Measurements from ENCODE around the gene KATNB1.

Gene KATNB1

DNA sequence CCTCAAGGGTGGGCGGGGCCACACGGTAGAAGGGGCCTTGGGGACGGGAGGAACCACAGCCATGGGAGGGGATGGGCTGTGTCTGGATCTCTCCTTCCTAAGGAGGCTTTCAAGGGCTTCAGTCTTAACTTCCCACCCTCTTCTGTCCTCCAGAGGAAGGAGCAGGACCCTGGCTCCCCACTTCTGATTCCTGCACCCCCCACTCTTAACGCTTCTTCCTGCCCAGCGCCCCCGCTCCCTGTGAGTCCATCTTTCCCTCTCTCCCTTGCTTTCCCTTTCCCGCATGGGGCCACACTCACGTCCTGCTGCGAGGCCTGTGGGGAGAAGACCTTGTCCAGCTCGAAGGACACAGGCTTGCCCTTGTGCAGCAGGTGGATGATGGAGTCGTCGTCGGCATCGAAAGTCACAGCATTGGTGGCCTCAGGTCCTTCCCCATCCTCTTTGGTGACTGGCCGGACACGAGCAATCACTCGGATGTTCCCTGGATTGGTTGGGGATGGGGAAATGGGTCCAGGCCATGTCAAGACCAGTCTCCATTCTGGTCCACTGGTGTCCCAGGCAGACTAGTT lies 29.7 kb downstream of the KATNB1 start:
- Histone ChIP-seq H3K9me3 (ENCODE audit: insufficient read depth, low read depth, low read length) (peaks cover 4% of the 10 kb centered on the region), H2BK120ac (ENCODE audit: insufficient read depth, low read length, poor library complexity) (no peak overlapping the region), H3K4me1 (ENCODE audit: control insufficient read depth in 1 of 2, insufficient read depth in 2 of 2, low read length in 2 of 2) (peaks cover 9 to 13% of the 10 kb centered on the region in 2 experiments), H3K27me3 (ENCODE audit: insufficient read depth, low read length) (no peaks in the 10 kb centered on the region), H3K27ac (ENCODE audit: low read depth, low read length) (no peak overlapping the region), H3K36me3 (ENCODE audit: control insufficient read depth in 1 of 2, insufficient read depth in 2 of 2, low read length in 2 of 2) (peaks cover 57 to 69% of the 10 kb centered on the region in 2 experiments), H3K4ac (ENCODE audit: low read depth, low read length) (no peak overlapping the region), H3K18ac (ENCODE audit: low read length) (no peak overlapping the region), H3K23ac (ENCODE audit: low read length) (no peak overlapping the region), H2BK5ac (ENCODE audit: low read depth, low read length, poor library complexity) (no peak overlapping the region), H2BK12ac (ENCODE audit: low read length) (no peak overlapping the region), H3K14ac (ENCODE audit: low read length) (no peak overlapping the region), H3K4me2 (ENCODE audit: low read length) (no peak overlapping the region), H4K91ac (ENCODE audit: low read depth, low read length) (no peak overlapping the region), H2AK5ac (ENCODE audit: low read length) (no peak overlapping the region), H3K79me2 (ENCODE audit: control insufficient read depth, insufficient read depth, low read length, poor library complexity) (no peaks in the 10 kb centered on the region), H3K9ac (ENCODE audit: low read length) (no peak overlapping the region), H3K4me3 (ENCODE audit: low read depth, low read length) (no peak overlapping the region), H3K79me1 (ENCODE audit: low read length) (no peaks in the 10 kb centered on the region), H4K8ac (ENCODE audit: low read depth, low read length) (no peak overlapping the region), H4K12ac (ENCODE audit: low read depth, low read length) (no peak overlapping the region), H2AFZ (ENCODE audit: insufficient read depth, low read length, poor library complexity) (no peak overlapping the region)
- WGBS (ENCODE audit: extremely low coverage, insufficient coverage, insufficient read length): no CpG with 5 or more reads among the region's 17 CpGs
- no peak for DNase-seq

DNA sequence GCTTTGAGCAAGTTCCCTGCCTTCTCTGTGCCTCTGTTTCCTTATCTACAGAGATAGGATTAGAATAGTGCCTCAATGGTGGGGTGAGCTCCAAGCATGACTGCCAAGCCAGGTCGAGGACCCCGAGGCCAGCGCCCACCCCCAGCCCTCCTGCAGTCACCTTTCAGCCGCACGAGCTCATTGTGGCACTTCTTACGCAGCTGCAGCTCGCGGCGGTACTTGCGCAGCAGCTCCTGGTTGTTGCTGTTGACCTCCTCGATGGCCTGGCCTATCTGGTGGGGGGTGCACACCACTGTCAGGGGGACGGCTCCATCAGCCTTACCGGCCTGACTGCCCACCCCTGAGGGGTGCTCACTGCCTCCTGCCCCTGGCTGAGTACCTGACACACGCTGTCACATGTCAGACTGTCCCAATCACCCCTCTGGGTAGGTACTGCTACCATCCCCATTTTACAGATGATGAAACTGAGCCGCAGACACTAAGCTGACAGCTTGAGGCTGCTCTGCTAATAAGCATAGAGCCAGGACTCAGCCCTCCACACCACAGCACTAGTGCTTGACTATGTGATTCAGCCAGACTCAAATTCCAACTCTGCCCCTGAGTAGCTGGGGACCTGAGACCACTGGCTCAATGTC lies 31.3 kb downstream of the KATNB1 start:
- no peak overlapping the region for H2AFZ ChIP-seq (ENCODE audit: insufficient read depth, low read length, poor library complexity)
- H4K91ac ChIP-seq (ENCODE audit: low read depth, low read length): no peak overlapping the region
- WGBS (ENCODE audit: extremely low coverage, insufficient coverage, insufficient read length): no CpG with 5 or more reads among the region's 15 CpGs
- H3K36me3 ChIP-seq (ENCODE audit: control insufficient read depth in 1 of 2, insufficient read depth in 2 of 2, low read length in 2 of 2): peaks cover 55 to 68% of the 10 kb centered on the region in 2 experiments
- H3K9me3 ChIP-seq (ENCODE audit: insufficient read depth, low read depth, low read length): peaks cover 4% of the 10 kb centered on the region
- no peak overlapping the region for H3K23ac ChIP-seq (ENCODE audit: low read length)
- H2AK5ac ChIP-seq (ENCODE audit: low read length): no peak overlapping the region
- no peaks in the 10 kb centered on the region for H3K79me1 ChIP-seq (ENCODE audit: low read length)
- H3K4me1 ChIP-seq (ENCODE audit: control insufficient read depth in 1 of 2, insufficient read depth in 2 of 2, low read length in 2 of 2): peaks cover 6 to 9% of the 10 kb centered on the region in 2 experiments
- no peak overlapping the region for H2BK120ac ChIP-seq (ENCODE audit: insufficient read depth, low read length, poor library complexity)
- H3K27ac ChIP-seq (ENCODE audit: low read depth, low read length): no peak overlapping the region
- no peak overlapping the region for H3K9ac ChIP-seq (ENCODE audit: low read length)
- no peak overlapping the region for H3K4ac ChIP-seq (ENCODE audit: low read depth, low read length)
- DNase-seq: no peak
- no peak overlapping the region for H3K18ac ChIP-seq (ENCODE audit: low read length)
- H2BK12ac ChIP-seq (ENCODE audit: low read length): no peak overlapping the region
- H2BK5ac ChIP-seq (ENCODE audit: low read depth, low read length, poor library complexity): no peak overlapping the region
- H3K27me3 ChIP-seq (ENCODE audit: insufficient read depth, low read length): no peaks in the 10 kb centered on the region
- no peak overlapping the region for H3K4me2 ChIP-seq (ENCODE audit: low read length)
- H4K8ac ChIP-seq (ENCODE audit: low read depth, low read length): no peak overlapping the region
- no peaks in the 10 kb centered on the region for H3K79me2 ChIP-seq (ENCODE audit: control insufficient read depth, insufficient read depth, low read length, poor library complexity)
- no peak overlapping the region for H3K14ac ChIP-seq (ENCODE audit: low read length)
- H4K12ac ChIP-seq (ENCODE audit: low read depth, low read length): no peak overlapping the region
- H3K4me3 ChIP-seq (ENCODE audit: low read depth, low read length): no peak overlapping the region

DNA sequence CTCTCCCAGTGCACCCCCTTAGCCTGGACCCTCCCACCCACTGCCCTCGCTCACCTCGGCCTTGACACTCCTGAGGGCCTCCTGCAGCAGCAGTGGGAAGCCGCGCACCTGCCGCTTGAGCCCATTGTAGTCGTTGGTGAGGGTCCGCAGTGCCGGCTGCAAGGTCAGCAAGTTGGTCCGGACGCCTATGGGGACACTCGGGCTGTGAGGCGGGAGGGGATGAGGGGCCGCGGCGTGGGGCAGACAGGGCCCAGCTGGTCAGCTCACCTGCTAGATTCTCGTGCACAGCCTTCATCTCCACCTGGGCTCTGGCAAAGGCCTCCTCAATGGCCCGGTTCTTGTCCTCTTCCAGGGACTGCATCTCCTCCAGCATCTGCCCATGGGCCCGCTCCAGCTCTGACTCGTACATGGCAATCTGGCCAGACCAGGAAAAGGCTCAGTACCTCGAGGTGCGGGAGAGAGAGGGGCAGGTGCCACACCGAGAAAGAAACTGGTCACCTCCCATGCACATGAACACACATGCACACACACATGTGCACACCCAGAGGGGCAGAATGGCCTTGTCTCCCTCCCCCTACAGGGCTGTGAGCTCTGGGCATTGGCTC lies 34.1 kb downstream of the KATNB1 start:
- no peak overlapping the region for H3K14ac ChIP-seq (ENCODE audit: low read length)
- H3K23ac ChIP-seq (ENCODE audit: low read length): no peak overlapping the region
- H3K9me3 ChIP-seq (ENCODE audit: insufficient read depth, low read depth, low read length): peaks cover 4% of the 10 kb centered on the region
- peaks cover 0 to 2% of the 10 kb centered on the region in 2 experiments for H3K4me1 ChIP-seq (ENCODE audit: control insufficient read depth in 1 of 2, insufficient read depth in 2 of 2, low read length in 2 of 2)
- no peak overlapping the region for H2BK5ac ChIP-seq (ENCODE audit: low read depth, low read length, poor library complexity)
- no peak overlapping the region for H2AK5ac ChIP-seq (ENCODE audit: low read length)
- H3K27me3 ChIP-seq (ENCODE audit: insufficient read depth, low read length): no peaks in the 10 kb centered on the region
- no peaks in the 10 kb centered on the region for H3K79me2 ChIP-seq (ENCODE audit: control insufficient read depth, insufficient read depth, low read length, poor library complexity)
- H3K79me1 ChIP-seq (ENCODE audit: low read length): no peaks in the 10 kb centered on the region
- H3K4me3 ChIP-seq (ENCODE audit: low read depth, low read length): no peak overlapping the region
- no peak overlapping the region for H3K4me2 ChIP-seq (ENCODE audit: low read length)
- H3K9ac ChIP-seq (ENCODE audit: low read length): no peak overlapping the region
- WGBS (ENCODE audit: extremely low coverage, insufficient coverage, insufficient read length): no CpG with 5 or more reads among the region's 22 CpGs
- H4K91ac ChIP-seq (ENCODE audit: low read depth, low read length): no peak overlapping the region
- peaks cover 49 to 57% of the 10 kb centered on the region in 2 experiments for H3K36me3 ChIP-seq (ENCODE audit: control insufficient read depth in 1 of 2, insufficient read depth in 2 of 2, low read length in 2 of 2)
- H4K8ac ChIP-seq (ENCODE audit: low read depth, low read length): no peak overlapping the region
- H3K4ac ChIP-seq (ENCODE audit: low read depth, low read length): no peak overlapping the region
- no peak for DNase-seq
- H2BK120ac ChIP-seq (ENCODE audit: insufficient read depth, low read length, poor library complexity): no peak overlapping the region
- no peak overlapping the region for H4K12ac ChIP-seq (ENCODE audit: low read depth, low read length)
- H2BK12ac ChIP-seq (ENCODE audit: low read length): no peak overlapping the region
- H3K27ac ChIP-seq (ENCODE audit: low read depth, low read length): no peak overlapping the region
- no peak overlapping the region for H2AFZ ChIP-seq (ENCODE audit: insufficient read depth, low read length, poor library complexity)
- no peak overlapping the region for H3K18ac ChIP-seq (ENCODE audit: low read length)

DNA sequence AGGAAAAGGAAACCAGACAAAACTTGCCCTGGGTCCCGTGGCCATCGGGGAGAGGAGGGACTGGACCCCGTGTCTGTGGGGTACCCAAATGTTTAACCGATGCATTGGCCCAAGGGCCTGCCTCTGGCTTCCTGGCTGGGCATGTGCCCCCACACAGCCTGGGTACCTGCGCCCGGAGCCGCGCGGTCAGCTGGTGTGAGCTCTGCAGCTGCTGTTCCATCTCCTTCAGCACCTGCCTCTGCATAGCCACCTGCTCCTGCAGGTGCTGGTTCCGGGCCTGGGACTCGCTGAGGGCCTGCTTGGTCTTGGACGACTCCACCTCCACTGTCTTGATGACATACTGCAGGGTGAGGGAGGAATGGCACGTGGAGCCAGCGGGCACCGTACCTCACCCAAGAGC lies 34.8 kb downstream of the KATNB1 start:
- no peaks in the 10 kb centered on the region for H3K4me1 ChIP-seq (ENCODE audit: control insufficient read depth in 1 of 2, insufficient read depth in 2 of 2, low read length in 2 of 2)
- H3K14ac ChIP-seq (ENCODE audit: low read length): no peak overlapping the region
- no peak overlapping the region for H3K4me3 ChIP-seq (ENCODE audit: low read depth, low read length)
- no peaks in the 10 kb centered on the region for H3K27me3 ChIP-seq (ENCODE audit: insufficient read depth, low read length)
- H4K8ac ChIP-seq (ENCODE audit: low read depth, low read length): no peak overlapping the region
- H4K91ac ChIP-seq (ENCODE audit: low read depth, low read length): no peak overlapping the region
- no peak overlapping the region for H3K9ac ChIP-seq (ENCODE audit: low read length)
- no peak overlapping the region for H2AK5ac ChIP-seq (ENCODE audit: low read length)
- H3K23ac ChIP-seq (ENCODE audit: low read length): no peak overlapping the region
- no peak for DNase-seq
- H3K4ac ChIP-seq (ENCODE audit: low read depth, low read length): no peak overlapping the region
- no peaks in the 10 kb centered on the region for H3K79me2 ChIP-seq (ENCODE audit: control insufficient read depth, insufficient read depth, low read length, poor library complexity)
- H3K18ac ChIP-seq (ENCODE audit: low read length): no peak overlapping the region
- no peak overlapping the region for H2AFZ ChIP-seq (ENCODE audit: insufficient read depth, low read length, poor library complexity)
- peaks cover 48 to 55% of the 10 kb centered on the region in 2 experiments for H3K36me3 ChIP-seq (ENCODE audit: control insufficient read depth in 1 of 2, insufficient read depth in 2 of 2, low read length in 2 of 2)
- WGBS (ENCODE audit: extremely low coverage, insufficient coverage, insufficient read length): no CpG with 5 or more reads among the region's 15 CpGs
- H2BK120ac ChIP-seq (ENCODE audit: insufficient read depth, low read length, poor library complexity): no peak overlapping the region
- no peak overlapping the region for H3K4me2 ChIP-seq (ENCODE audit: low read length)
- H3K79me1 ChIP-seq (ENCODE audit: low read length): no peaks in the 10 kb centered on the region
- H4K12ac ChIP-seq (ENCODE audit: low read depth, low read length): no peak overlapping the region
- H2BK12ac ChIP-seq (ENCODE audit: low read length): no peak overlapping the region
- no peak overlapping the region for H2BK5ac ChIP-seq (ENCODE audit: low read depth, low read length, poor library complexity)
- H3K27ac ChIP-seq (ENCODE audit: low read depth, low read length): no peak overlapping the region
- no peaks in the 10 kb centered on the region for H3K9me3 ChIP-seq (ENCODE audit: insufficient read depth, low read depth, low read length)
